Astrocyte of the cerebellum (primary cell): ENCODE data around the gene SLC25A4.
A peak's percentile ranks its signal among the peaks of the same experiment; 100 is the strongest.

Experiments
- DNase-seq: peaks from one replicate; pipeline ENCODE4 v3.0.0-alpha.2; 2011; ENCODE audit warnings: low read depth
- H3K4me3 ChIP-seq: 2 replicates; pipeline ENCODE4 v1.5.1; 2011; ENCODE audit warnings: mild to moderate bottlenecking, low read depth, low read length, moderate library complexity
- CTCF ChIP-seq: IDR thresholded peaks from 2 replicates; pipeline ENCODE4 v1.5.1; 2012; ENCODE audit warnings: low read length, low read depth, moderate library complexity, mild to moderate bottlenecking; ENCODE audit errors: missing control alignments
- in situ Hi-C: cut with HindIII; loops from 2 replicates; pipeline ENCODE4 v1.10.0; 2017; ENCODE audit warnings: low sequenced_read_pairs

SLC25A4 gene

GRCh38 chr4:185139736-185140135, 3.3 kb upstream of the SLC25A4 start:
- no peak for TF ChIP-seq CTCF
- H3K4me3 ChIP-seq, result no peak overlapping the region
- in situ Hi-C loops, result loop anchor here (5.0 kb wide), 1 partner anchor 102 kb away; no protein-coding TSS in a partner anchor
- no peak for DNase-seq

DNA sequence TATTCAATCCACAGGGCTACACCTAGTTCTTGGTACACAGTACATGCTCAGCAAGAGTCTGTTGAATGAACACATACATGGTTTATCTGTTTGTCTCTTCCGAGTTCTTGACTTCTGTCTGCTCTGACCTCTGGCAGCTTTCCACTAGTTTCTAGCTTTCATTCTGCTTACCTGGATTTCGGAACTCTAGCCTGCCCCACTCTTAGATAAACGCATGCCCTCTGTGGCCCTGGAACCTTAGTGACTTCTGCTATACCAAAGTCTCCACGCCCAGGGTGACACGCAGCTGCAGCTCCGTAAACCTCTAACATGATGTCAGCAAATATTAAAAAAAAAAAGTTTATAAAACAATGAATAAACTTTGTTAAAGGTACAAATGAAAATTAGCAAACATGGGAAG, 1.3 kb upstream of the SLC25A4 start:
- in situ Hi-C loops, result no loop called here
- DNase-seq, result no peak
- no peak overlapping the region for H3K4me3 ChIP-seq
- no peak for TF ChIP-seq CTCF

DNA sequence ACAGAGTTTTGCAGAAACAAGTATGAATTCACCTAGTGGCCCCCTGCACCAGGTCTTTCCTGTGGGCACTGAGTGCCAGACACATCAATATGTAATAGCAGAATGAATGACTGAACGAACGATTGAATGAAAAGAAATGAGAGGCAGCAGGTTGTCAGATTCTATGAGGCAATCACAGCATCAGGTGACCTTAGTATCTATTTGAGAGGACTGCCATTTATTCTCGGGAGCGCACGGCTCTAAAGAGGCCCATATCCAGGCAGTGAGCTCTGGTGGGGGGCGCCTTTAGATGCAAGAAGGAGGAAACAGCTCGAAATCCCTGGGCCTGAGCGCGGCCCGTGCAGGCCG, 528 bp upstream of the SLC25A4 start:
- no peak for TF ChIP-seq CTCF
- DNase-seq, result no peak
- in situ Hi-C loops, result no loop called here
- H3K4me3 ChIP-seq, result peak overlapping the region; percentile 63

DNA sequence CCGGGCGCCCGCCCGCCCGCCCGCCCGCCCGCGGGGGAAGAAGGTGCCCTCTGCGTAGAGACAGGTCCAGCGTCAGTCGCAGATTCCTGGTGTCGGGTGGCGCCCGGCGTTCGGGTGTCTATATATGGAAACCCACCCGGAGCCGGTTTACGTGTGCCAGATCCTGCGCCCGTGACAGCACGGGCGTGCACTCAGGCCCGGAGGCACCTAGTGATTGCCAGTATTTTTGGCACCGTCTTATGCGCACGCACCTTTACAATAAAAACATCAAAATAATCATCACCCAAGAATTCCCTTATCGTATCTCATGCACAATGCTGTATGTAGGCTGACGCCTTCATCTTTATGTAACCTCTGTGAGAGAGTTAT, 519 bp downstream of the SLC25A4 start:
- no peak for DNase-seq
- H3K4me3 ChIP-seq, result peak overlapping the region; percentile 63
- in situ Hi-C loops, result no loop called here
- TF ChIP-seq CTCF, result no peak

DNA sequence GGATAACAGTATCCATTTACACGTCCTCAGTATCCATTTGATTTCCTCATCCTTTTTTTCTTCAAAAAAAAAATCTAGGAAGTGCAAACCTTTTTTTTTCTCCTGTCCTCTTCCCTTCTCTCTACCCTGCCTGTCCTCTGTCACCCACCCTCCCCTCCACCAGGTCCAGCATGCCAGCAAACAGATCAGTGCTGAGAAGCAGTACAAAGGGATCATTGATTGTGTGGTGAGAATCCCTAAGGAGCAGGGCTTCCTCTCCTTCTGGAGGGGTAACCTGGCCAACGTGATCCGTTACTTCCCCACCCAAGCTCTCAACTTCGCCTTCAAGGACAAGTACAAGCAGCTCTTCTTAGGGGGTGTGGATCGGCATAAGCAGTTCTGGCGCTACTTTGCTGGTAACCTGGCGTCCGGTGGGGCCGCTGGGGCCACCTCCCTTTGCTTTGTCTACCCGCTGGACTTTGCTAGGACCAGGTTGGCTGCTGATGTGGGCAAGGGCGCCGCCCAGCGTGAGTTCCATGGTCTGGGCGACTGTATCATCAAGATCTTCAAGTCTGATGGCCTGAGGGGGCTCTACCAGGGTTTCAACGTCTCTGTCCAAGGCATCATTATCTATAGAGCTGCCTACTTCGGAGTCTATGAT, 1.7 kb downstream of the SLC25A4 start:
- no peak overlapping the region for H3K4me3 ChIP-seq
- DNase-seq, result no peak
- no peak for TF ChIP-seq CTCF
- in situ Hi-C loops, result loop anchor here (5.0 kb wide), 1 partner anchor 72 kb away; no protein-coding TSS in a partner anchor

DNA sequence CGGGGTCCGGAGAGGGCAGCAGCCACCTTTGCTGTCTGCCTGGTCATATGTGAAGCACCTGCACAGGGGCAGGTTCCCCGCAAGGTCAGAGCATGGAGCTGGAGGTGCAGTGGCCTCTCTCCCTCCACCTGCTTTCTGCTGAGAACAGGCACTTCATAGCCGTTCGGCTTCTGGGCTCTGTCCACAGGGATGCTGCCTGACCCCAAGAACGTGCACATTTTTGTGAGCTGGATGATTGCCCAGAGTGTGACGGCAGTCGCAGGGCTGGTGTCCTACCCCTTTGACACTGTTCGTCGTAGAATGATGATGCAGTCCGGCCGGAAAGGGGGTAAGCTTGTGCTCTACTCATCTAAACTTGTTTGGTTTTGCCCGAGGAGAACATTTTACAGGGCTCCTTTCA, 2.5 kb downstream of the SLC25A4 start:
- in situ Hi-C loops, result loop anchor here (5.0 kb wide), 1 partner anchor 73 kb away; no protein-coding TSS in a partner anchor
- H3K4me3 ChIP-seq, result no peak overlapping the region
- DNase-seq, result no peak
- no peak for TF ChIP-seq CTCF

GRCh38 chr4:185149392-185149791, 6.3 kb downstream of the SLC25A4 start:
- no peak overlapping the region for H3K4me3 ChIP-seq
- no peak for TF ChIP-seq CTCF
- in situ Hi-C loops, result loop anchor here (5.0 kb wide), 1 partner anchor 77 kb away; no protein-coding TSS in a partner anchor
- no peak for DNase-seq
